HEK293 (cell line): ENCODE measurements around the gene NEK9.

ENCODE experiments used
- CTCF ChIA-PET: fragments of 350-600 bp; formaldehyde crosslinking; extraction: SDS; loops from one replicate; lab custom pipeline; 2021; ENCODE audit warnings: antibody characterized with exemption; lab: Yijun Ruan, JAX
- POLR2A ChIA-PET: fragments of 300-600 bp; formaldehyde crosslinking; extraction: SDS; loops from one replicate; lab custom pipeline; 2020; ENCODE audit warnings: antibody characterized with exemption, inconsistent platforms; lab: Yijun Ruan, JAX
- H3K27ac ChIP-seq: fragments of 200-500 bp; sonication (Bioruptor generic); 2 replicates; pipeline ENCODE4 v1.5.1; 2014; ENCODE audit warnings: low read depth, low read length, control low read depth, inconsistent platforms; ENCODE audit errors: extremely low read depth
- H3K36me3 ChIP-seq, 2 experiments: fragments of 200-500 bp in 1 of 2; sonication (Bioruptor generic) in 1 of 2; 1 replicate in 1 of 2; 2 replicates in 1 of 2; pipeline ENCODE4 v1.5.1; 2014 to 2017; ENCODE audit warnings: inconsistent platforms in 2 of 2, low read length in 2 of 2; ENCODE audit not compliant: control insufficient read depth in 2 of 2, insufficient read depth in 1 of 2
- H3K4me1 ChIP-seq: fragments of 200-500 bp; sonication (Bioruptor generic); 2 replicates; pipeline ENCODE4 v1.5.1; 2014; ENCODE audit warnings: mild to moderate bottlenecking, low read length, inconsistent platforms; ENCODE audit not compliant: control insufficient read depth, insufficient read depth
- H3K4me3 ChIP-seq: 2 replicates; pipeline ENCODE4 v1.5.1; 2011; ENCODE audit warnings: low read depth, mild to moderate bottlenecking, control low read depth, low read length, moderate library complexity
- H3K9me3 ChIP-seq: fragments of 200-500 bp; sonication (Bioruptor generic); 2 replicates; pipeline ENCODE4 v1.5.1; 2014; ENCODE audit warnings: low read depth, low read length, inconsistent platforms; ENCODE audit not compliant: control insufficient read depth, insufficient read depth
- ATF2 ChIP-seq: fragments of 450-650 bp; formaldehyde crosslinking; IDR thresholded peaks from 2 replicates; pipeline ENCODE4 v1.5.1; 2016; ENCODE audit warnings: missing biosample characterization, missing genetic modification characterization, low read depth
- ELK4 ChIP-seq: IDR thresholded peaks from 2 replicates; pipeline ENCODE4 v1.6.1; 2011; ENCODE audit warnings: mild to moderate bottlenecking, low read depth, low read length, borderline replicate concordance
- GLI2 ChIP-seq: fragments of 450-650 bp; formaldehyde crosslinking; IDR thresholded peaks from 2 replicates; pipeline ENCODE4; 2017; ENCODE audit warnings: missing biosample characterization, missing genetic modification characterization, low read depth, borderline replicate concordance
- KLF16 ChIP-seq: fragments of 450-650 bp; formaldehyde crosslinking; IDR thresholded peaks from 2 replicates; pipeline ENCODE4 v1.5.1; 2017; ENCODE audit warnings: missing biosample characterization, missing genetic modification characterization
- MEIS1 ChIP-seq: sonication (generic); formaldehyde crosslinking; IDR thresholded peaks from 2 replicates; pipeline ENCODE4 v1.8.1; 2022; ENCODE audit warnings: missing genetic modification reagents, mild to moderate bottlenecking, borderline replicate concordance
- PATZ1 ChIP-seq: fragments of 450-650 bp; formaldehyde crosslinking; IDR thresholded peaks from 2 replicates; pipeline ENCODE4 v1.5.1; 2016; ENCODE audit warnings: missing biosample characterization, missing genetic modification characterization
- RBAK ChIP-seq: fragments of 450-650 bp; formaldehyde crosslinking; IDR thresholded peaks from 2 replicates; pipeline ENCODE4 v1.5.1; 2016; ENCODE audit warnings: missing biosample characterization, missing genetic modification characterization
- ZBTB11 ChIP-seq: fragments of 450-650 bp; formaldehyde crosslinking; conservative IDR thresholded peaks from 2 replicates; pipeline ENCODE4 v1.5.1; 2016; ENCODE audit warnings: low read depth, missing biosample characterization, missing genetic modification characterization
- ZFP37 ChIP-seq: fragments of 450-650 bp; formaldehyde crosslinking; IDR thresholded peaks from 2 replicates; pipeline ENCODE4 v1.5.1; 2016; ENCODE audit warnings: missing biosample characterization, missing genetic modification characterization
- ZNF114 ChIP-seq: fragments of 450-650 bp; formaldehyde crosslinking; IDR thresholded peaks from 2 replicates; pipeline ENCODE4 v1.5.0; 2017; ENCODE audit warnings: missing biosample characterization, missing genetic modification characterization
- ZNF211 ChIP-seq: fragments of 450-650 bp; formaldehyde crosslinking; IDR thresholded peaks from 2 replicates; pipeline ENCODE4 v1.5.1; 2016; ENCODE audit warnings: low read depth, missing biosample characterization, missing genetic modification characterization
- ZNF223 ChIP-seq: fragments of 450-650 bp; formaldehyde crosslinking; IDR thresholded peaks from 2 replicates; pipeline ENCODE4 v1.5.1; 2016; ENCODE audit warnings: missing biosample characterization, missing genetic modification characterization
- ZNF366 ChIP-seq: fragments of 450-650 bp; formaldehyde crosslinking; conservative IDR thresholded peaks from 2 replicates; pipeline ENCODE4 v1.5.1; 2016; ENCODE audit warnings: missing biosample characterization, missing genetic modification characterization
- ZNF416 ChIP-seq: fragments of 450-650 bp; formaldehyde crosslinking; IDR thresholded peaks from 2 replicates; pipeline ENCODE4 v1.5.1; 2016; ENCODE audit warnings: missing biosample characterization, missing genetic modification characterization
- ZNF510 ChIP-seq: fragments of 450-650 bp; formaldehyde crosslinking; IDR thresholded peaks from 2 replicates; pipeline ENCODE4 v1.5.1; 2018; ENCODE audit warnings: mild to moderate bottlenecking, missing genetic modification characterization, missing biosample characterization; ENCODE audit not compliant: insufficient replicate concordance
- ZNF513 ChIP-seq: fragments of 450-650 bp; IDR thresholded peaks from 2 replicates; pipeline ENCODE4 v1.5.1; 2018; ENCODE audit warnings: missing biosample characterization, missing genetic modification characterization
- ZNF596 ChIP-seq: fragments of 450-650 bp; IDR thresholded peaks from 2 replicates; pipeline ENCODE4 v1.5.0; 2018; ENCODE audit warnings: missing biosample characterization, mild to moderate bottlenecking, missing genetic modification characterization, moderate library complexity
- ZNF660 ChIP-seq: fragments of 450-650 bp; IDR thresholded peaks from 2 replicates; pipeline ENCODE4 v1.5.1; 2018; ENCODE audit warnings: missing biosample characterization, mild to moderate bottlenecking, missing genetic modification characterization
- ZNF776 ChIP-seq: fragments of 450-650 bp; formaldehyde crosslinking; IDR thresholded peaks from 2 replicates; pipeline ENCODE4 v1.5.0; 2017; ENCODE audit warnings: missing biosample characterization, missing genetic modification characterization, borderline replicate concordance
- ZSCAN23 ChIP-seq: fragments of 450-650 bp; formaldehyde crosslinking; IDR thresholded peaks from 2 replicates; pipeline ENCODE4 v1.5.1; 2016; ENCODE audit warnings: missing biosample characterization, missing genetic modification characterization

NEK9 gene

GRCh38 chr14:75098212-75098611 lies 28.6 kb downstream of the NEK9 start:
- H3K4me1 ChIP-seq: no peaks in the 10 kb centered on the region
- no peaks in the 10 kb centered on the region for H3K9me3 ChIP-seq
- CTCF ChIA-PET: interaction anchor here (0.6 to 1.4 kb wide), 4 partner anchors 10 to 309 kb away, joined by 3 to 8 read pairs (median 4); no protein-coding TSS in a partner anchor
- H3K27ac ChIP-seq: no peak overlapping the region
- POLR2A ChIA-PET: no interaction called here
- no peak for TF ChIP-seq ZNF660 (tag by site-specific recombination)
- TF ChIP-seq ZNF211 (tag by site-specific recombination): no peak
- no peak for TF ChIP-seq KLF16 (tag by site-specific recombination)
- no peak for TF ChIP-seq ZSCAN23 (tag by site-specific recombination)
- TF ChIP-seq GLI2 (tag by site-specific recombination): no peak
- TF ChIP-seq ZNF596 (tag by site-specific recombination): no peak
- no peak for TF ChIP-seq ZBTB11 (tag by site-specific recombination)
- TF ChIP-seq ELK4: no peak
- no peak for TF ChIP-seq ATF2
- TF ChIP-seq ZNF510: no peak
- TF ChIP-seq ZNF776 (tag by site-specific recombination): no peak
- H3K36me3 ChIP-seq: peaks cover 72 to 84% of the 10 kb centered on the region in 2 experiments
- no peak overlapping the region for H3K4me3 ChIP-seq

- H3K36me3 ChIP-seq: peaks cover 77 to 89% of the 10 kb centered on the region in 2 experiments
- CTCF ChIA-PET: interaction anchor here (0.7 to 1.0 kb wide), 2 partner anchors 9 to 150 kb away, joined by 3 to 5 read pairs; no protein-coding TSS in a partner anchor
- H3K4me3 ChIP-seq: no peak overlapping the region
- H3K27ac ChIP-seq: no peak overlapping the region
- H3K9me3 ChIP-seq: no peaks in the 10 kb centered on the region
- H3K4me1 ChIP-seq: no peaks in the 10 kb centered on the region
- TF ChIP-seq RBAK (tag by site-specific recombination) (no peak), PATZ1 (tag by site-specific recombination) (no peak), MEIS1 (CRISPR knock-in tag) (no peak), ZNF366 (no peak), ZFP37 (tag by site-specific recombination) (no peak), ZNF513 (no peak), ZNF416 (tag by site-specific recombination) (no peak), ZNF223 (tag by site-specific recombination) (no peak), ZNF114 (no peak)
- POLR2A ChIA-PET: no interaction called here
Measured at GRCh38 chr14:75096959-75097358, 29.9 kb downstream of the NEK9 start.
